Measurements from ENCODE around the gene AFDN.

Gene AFDN

GRCh38 chr6:167866642-167867041 lies 39.9 kb downstream of the AFDN start:
- no peak for DNase-seq (ENCODE audit: low read depth)
- no peak overlapping the region for H3K4me3 ChIP-seq (ENCODE audit: low read depth, low read length)
- TF ChIP-seq CTCF (IDR thresholded peaks at IDR 0.05; ENCODE audit: control insufficient read depth, extremely low read depth, insufficient read depth), result no peak

GRCh38 chr6:167870321-167870720 lies 43.6 kb downstream of the AFDN start:
- H3K4me3 ChIP-seq (ENCODE audit: low read depth, low read length), result no peak overlapping the region
- no peak for TF ChIP-seq CTCF (IDR thresholded peaks at IDR 0.05; ENCODE audit: control insufficient read depth, extremely low read depth, insufficient read depth)
- no peak for DNase-seq (ENCODE audit: low read depth)

- no peak for TF ChIP-seq CTCF (IDR thresholded peaks at IDR 0.05; ENCODE audit: control insufficient read depth, extremely low read depth, insufficient read depth)
- H3K4me3 ChIP-seq (ENCODE audit: low read depth, low read length), result no peak overlapping the region
- no peak for DNase-seq (ENCODE audit: low read depth)
These were observed 46.0 kb downstream of the AFDN start for GRCh38 chr6:167872538-167873210.

- no peak for DNase-seq (ENCODE audit: low read depth)
- no peak overlapping the region for H3K4me3 ChIP-seq (ENCODE audit: low read depth, low read length)
- no peak for TF ChIP-seq CTCF (IDR thresholded peaks at IDR 0.05; ENCODE audit: control insufficient read depth, extremely low read depth, insufficient read depth)
These were observed 51.5 kb downstream of the AFDN start for GRCh38 chr6:167877994-167878779.

GRCh38 chr6:167879612-167880011 lies 52.9 kb downstream of the AFDN start:
- no peak overlapping the region for H3K4me3 ChIP-seq (ENCODE audit: low read depth, low read length)
- no peak for DNase-seq (ENCODE audit: low read depth)
- no peak for TF ChIP-seq CTCF (IDR thresholded peaks at IDR 0.05; ENCODE audit: control insufficient read depth, extremely low read depth, insufficient read depth)

GRCh38 chr6:167881327-167881726 lies 54.6 kb downstream of the AFDN start:
- H3K4me3 ChIP-seq (ENCODE audit: low read depth, low read length), result no peak overlapping the region
- DNase-seq (ENCODE audit: low read depth), result no peak
- TF ChIP-seq CTCF (IDR thresholded peaks at IDR 0.05; ENCODE audit: control insufficient read depth, extremely low read depth, insufficient read depth), result no peak
